Panc1 (cell line): ENCODE results near the gene POU2F1.

Experiments used
- POLR2AphosphoS5 ChIP-seq: IDR thresholded peaks from 2 replicates; pipeline ENCODE4 v1.6.1; 2012; ENCODE audit warnings: mild to moderate bottlenecking, low read depth, low read length, moderate library complexity
- SIN3A ChIP-seq: IDR thresholded peaks from 2 replicates; pipeline ENCODE4 v1.6.1; 2012; ENCODE audit warnings: low read depth, mild to moderate bottlenecking, low read length, moderate library complexity, borderline replicate concordance; ENCODE audit not compliant: insufficient read depth
- TCF7L2 ChIP-seq: IDR thresholded peaks from 2 replicates; pipeline ENCODE4 v1.6.1; 2011; ENCODE audit warnings: mild to moderate bottlenecking, low read depth, low read length, inconsistent platforms
- TF ChIP-seq, protein P1 (sequence below): fragments of 450-650 bp; IDR thresholded peaks from 2 replicates; pipeline ENCODE4 v1.5.1; 2017; ENCODE audit warnings: mild to moderate bottlenecking

DNA sequence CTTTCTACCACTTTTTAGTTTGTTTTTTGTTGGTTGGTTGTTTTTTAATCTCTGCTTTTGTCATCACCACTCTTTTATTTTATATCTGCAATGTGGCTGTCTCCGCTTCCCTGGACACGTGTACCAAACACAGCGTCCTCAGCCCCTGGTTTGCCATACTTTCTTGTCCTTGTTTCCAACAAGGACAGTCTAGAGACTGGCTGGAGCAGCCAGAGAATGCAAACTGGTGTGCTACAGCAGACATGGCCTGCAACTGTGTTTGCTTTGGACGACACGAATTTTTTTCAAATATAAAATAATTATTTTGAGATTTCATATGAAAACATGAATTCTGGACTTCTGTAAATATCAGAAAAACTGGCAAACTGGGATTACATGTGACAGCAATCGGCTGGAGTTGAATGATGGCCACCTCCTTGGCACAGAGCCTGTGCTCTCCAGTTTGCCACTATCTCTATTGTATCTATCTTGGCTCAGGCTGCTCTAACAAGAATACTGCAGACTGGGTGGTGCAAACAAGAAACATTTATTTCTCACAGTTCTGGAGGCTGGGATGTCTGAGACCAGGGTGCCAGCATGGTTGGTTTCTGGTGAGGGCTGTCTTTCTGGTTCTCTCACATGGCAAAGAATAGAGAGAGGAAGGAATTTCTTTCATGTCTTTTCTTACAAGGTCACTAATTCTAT is 34.6 kb upstream of the POU2F1 start:
- TF ChIP-seq, protein P1, sequence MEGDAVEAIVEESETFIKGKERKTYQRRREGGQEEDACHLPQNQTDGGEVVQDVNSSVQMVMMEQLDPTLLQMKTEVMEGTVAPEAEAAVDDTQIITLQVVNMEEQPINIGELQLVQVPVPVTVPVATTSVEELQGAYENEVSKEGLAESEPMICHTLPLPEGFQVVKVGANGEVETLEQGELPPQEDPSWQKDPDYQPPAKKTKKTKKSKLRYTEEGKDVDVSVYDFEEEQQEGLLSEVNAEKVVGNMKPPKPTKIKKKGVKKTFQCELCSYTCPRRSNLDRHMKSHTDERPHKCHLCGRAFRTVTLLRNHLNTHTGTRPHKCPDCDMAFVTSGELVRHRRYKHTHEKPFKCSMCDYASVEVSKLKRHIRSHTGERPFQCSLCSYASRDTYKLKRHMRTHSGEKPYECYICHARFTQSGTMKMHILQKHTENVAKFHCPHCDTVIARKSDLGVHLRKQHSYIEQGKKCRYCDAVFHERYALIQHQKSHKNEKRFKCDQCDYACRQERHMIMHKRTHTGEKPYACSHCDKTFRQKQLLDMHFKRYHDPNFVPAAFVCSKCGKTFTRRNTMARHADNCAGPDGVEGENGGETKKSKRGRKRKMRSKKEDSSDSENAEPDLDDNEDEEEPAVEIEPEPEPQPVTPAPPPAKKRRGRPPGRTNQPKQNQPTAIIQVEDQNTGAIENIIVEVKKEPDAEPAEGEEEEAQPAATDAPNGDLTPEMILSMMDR: no peak
- TF ChIP-seq POLR2AphosphoS5 (no peak), TCF7L2 (no peak), SIN3A (no peak)
